ENCODE data around the gene PRDX5. TPM values are rescaled to one million over a fixed set of nuclear protein-coding genes. Genes with fewer than 3 reads are reported as not detected.
A peak's percentile ranks its signal among the peaks of the same experiment; 100 is the strongest.

Gene PRDX5
- total and polyA plus RNA-seq, 4 donors: 66.8 to 201 (median 135) TPM

GRCh38 chr11:64296830-64297698 is 20.9 kb upstream of the PRDX5 start:
- 13% methylated on average over 34 of the region's 34 CpGs for WGBS
- Histone ChIP-seq H3K27ac (ENCODE audit: low read depth in 1 of 2, low read length in 2 of 2) (no peak overlapping the region), H3K27me3 (ENCODE audit: control insufficient read depth in 4 of 4, insufficient read depth in 4 of 4, low read length in 3 of 4) (peaks cover 4 to 24% (median 9%) of the 10 kb centered on the region in 4 donors), H3K4me3 (ENCODE audit: low read depth in 1 of 3, low read length in 3 of 3) (no peak overlapping the region), H3K4me1 (ENCODE audit: control insufficient read depth in 4 of 4, insufficient read depth in 4 of 4, low read length in 3 of 4) (peaks cover 11 to 32% (median 17%) of the 10 kb centered on the region in 4 donors), H3K36me3 (ENCODE audit: control insufficient read depth in 4 of 4, insufficient read depth in 3 of 4, low read depth in 1 of 4, low read length in 3 of 4) (no peaks in the 10 kb centered on the region), H3K9ac (ENCODE audit: low read depth in 1 of 2, low read length in 2 of 2) (no peak overlapping the region), H3K9me3 (ENCODE audit: control insufficient read depth in 4 of 4, low read length in 3 of 4) (no peaks in the 10 kb centered on the region)
- TF ChIP-seq ATF3 (IDR thresholded peaks at IDR 0.05): no peak
- DNase-seq (ENCODE audit: low spot score): no peak

GRCh38 chr11:64297699-64298358 is 20.1 kb upstream of the PRDX5 start:
- peaks cover 8 to 24% (median 17%) of the 10 kb centered on the region in 4 donors for H3K4me1 ChIP-seq (ENCODE audit: control insufficient read depth in 4 of 4, insufficient read depth in 4 of 4, low read length in 3 of 4)
- H3K27me3 ChIP-seq (ENCODE audit: control insufficient read depth in 4 of 4, insufficient read depth in 4 of 4, low read length in 3 of 4): peaks cover 3 to 24% (median 9%) of the 10 kb centered on the region in 4 donors
- TF ChIP-seq NR2F2 (IDR thresholded peaks at IDR 0.05) (no peak), JUND (IDR thresholded peaks at IDR 0.05) (no peak), RAD21 (IDR thresholded peaks at IDR 0.05) (no peak), HNF4A (conservative IDR thresholded peaks at IDR 0.05) (no peak), TAF1 (conservative IDR thresholded peaks at IDR 0.05) (no peak), FOXA1 (IDR thresholded peaks at IDR 0.05) (no peak), EGR1 (IDR thresholded peaks at IDR 0.05; ENCODE audit: low read depth in 2 of 2) (no peak), YY1 (IDR thresholded peaks at IDR 0.05) (no peak)
- no peaks in the 10 kb centered on the region for H3K9me3 ChIP-seq (ENCODE audit: control insufficient read depth in 4 of 4, low read length in 3 of 4)
- H3K4me3 ChIP-seq (ENCODE audit: low read depth in 1 of 3, low read length in 3 of 3): no peak overlapping the region
- no peaks in the 10 kb centered on the region for H3K36me3 ChIP-seq (ENCODE audit: control insufficient read depth in 4 of 4, insufficient read depth in 3 of 4, low read depth in 1 of 4, low read length in 3 of 4)
- WGBS: 35% methylated on average over 18 of the region's 18 CpGs
- no peak for DNase-seq (ENCODE audit: low spot score)
- H3K9ac ChIP-seq (ENCODE audit: low read depth in 1 of 2, low read length in 2 of 2): no peak overlapping the region
- H3K27ac ChIP-seq (ENCODE audit: low read depth in 1 of 2, low read length in 2 of 2): no peak overlapping the region

DNA sequence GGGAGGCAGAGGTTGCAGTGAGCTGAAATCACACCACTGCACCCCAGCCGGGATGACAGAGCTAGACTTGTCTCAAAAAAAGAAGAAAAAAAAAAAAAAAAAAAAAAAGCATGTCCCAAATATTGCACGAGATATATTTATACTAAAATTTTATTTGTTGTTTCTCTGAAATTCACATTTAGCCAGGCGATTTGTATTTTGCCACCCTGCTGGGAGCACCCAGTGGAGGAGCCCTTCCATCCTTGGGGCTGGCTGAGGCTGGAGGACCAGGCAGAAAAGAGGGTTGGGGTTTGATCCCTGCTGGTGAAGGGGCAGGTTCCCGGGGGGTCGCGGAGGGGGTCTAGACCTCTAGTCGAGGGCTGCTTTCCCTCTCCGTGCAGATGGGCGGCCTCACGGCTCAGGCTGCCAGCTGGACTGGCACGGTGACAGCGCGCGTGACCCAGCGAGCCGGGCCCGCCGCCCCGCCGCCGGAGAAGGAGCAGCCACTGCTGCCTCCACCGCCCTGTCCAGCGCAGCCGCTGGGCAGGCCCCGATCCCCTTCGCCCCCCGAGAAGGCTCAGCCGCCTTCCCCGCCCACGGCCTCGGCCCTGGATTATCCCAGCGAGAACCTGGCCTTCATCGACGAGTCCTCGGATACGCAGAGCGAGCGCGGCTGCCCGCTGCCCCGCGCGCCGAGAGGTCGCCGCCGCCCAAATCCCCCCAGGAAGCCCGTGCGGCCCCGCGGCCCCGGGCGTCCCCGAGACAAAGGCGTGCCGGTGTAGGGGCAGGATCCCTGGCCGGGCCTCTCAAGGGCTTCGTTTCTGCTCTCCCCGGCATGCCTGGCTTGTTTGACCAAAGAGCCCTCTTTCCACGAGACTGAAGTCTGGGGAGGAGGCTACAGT is 18.7 kb upstream of the PRDX5 start:
- Histone ChIP-seq H3K36me3 (ENCODE audit: control insufficient read depth in 4 of 4, insufficient read depth in 3 of 4, low read depth in 1 of 4, low read length in 3 of 4) (no peaks in the 10 kb centered on the region), H3K4me1 (ENCODE audit: control insufficient read depth in 4 of 4, insufficient read depth in 4 of 4, low read length in 3 of 4) (peaks cover 12 to 31% (median 23%) of the 10 kb centered on the region in 4 donors), H3K9me3 (ENCODE audit: control insufficient read depth in 4 of 4, low read length in 3 of 4) (no peaks in the 10 kb centered on the region), H3K9ac (ENCODE audit: low read depth in 1 of 2, low read length in 2 of 2) (no peak overlapping the region), H3K27me3 (ENCODE audit: control insufficient read depth in 4 of 4, insufficient read depth in 4 of 4, low read length in 3 of 4) (peaks cover 0 to 24% (median 9%) of the 10 kb centered on the region in 4 donors), H3K27ac (ENCODE audit: low read depth in 1 of 2, low read length in 2 of 2) (no peak overlapping the region), H3K4me3 (ENCODE audit: low read depth in 1 of 3, low read length in 3 of 3) (peak overlapping the region in 1 of 3 donors; percentile 40)
- WGBS: 3% methylated on average over 60 of the region's 60 CpGs
- DNase-seq (ENCODE audit: low spot score): no peak
- TF ChIP-seq NR2F2 (IDR thresholded peaks at IDR 0.05) (no peak), REST (IDR thresholded peaks at IDR 0.05) (no peak), HNF4A (conservative IDR thresholded peaks at IDR 0.05) (no peak), FOXA1 (IDR thresholded peaks at IDR 0.05) (no peak), JUND (IDR thresholded peaks at IDR 0.05) (no peak), SP1 (IDR thresholded peaks at IDR 0.05) (no peak), RAD21 (IDR thresholded peaks at IDR 0.05) (no peak), ATF3 (IDR thresholded peaks at IDR 0.05) (no peak), TAF1 (conservative IDR thresholded peaks at IDR 0.05) (no peak)
- TF ChIP-seq, protein P1, sequence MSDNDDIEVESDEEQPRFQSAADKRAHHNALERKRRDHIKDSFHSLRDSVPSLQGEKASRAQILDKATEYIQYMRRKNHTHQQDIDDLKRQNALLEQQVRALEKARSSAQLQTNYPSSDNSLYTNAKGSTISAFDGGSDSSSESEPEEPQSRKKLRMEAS (IDR thresholded peaks at IDR 0.05): no peak
- TF ChIP-seq, protein P2, sequence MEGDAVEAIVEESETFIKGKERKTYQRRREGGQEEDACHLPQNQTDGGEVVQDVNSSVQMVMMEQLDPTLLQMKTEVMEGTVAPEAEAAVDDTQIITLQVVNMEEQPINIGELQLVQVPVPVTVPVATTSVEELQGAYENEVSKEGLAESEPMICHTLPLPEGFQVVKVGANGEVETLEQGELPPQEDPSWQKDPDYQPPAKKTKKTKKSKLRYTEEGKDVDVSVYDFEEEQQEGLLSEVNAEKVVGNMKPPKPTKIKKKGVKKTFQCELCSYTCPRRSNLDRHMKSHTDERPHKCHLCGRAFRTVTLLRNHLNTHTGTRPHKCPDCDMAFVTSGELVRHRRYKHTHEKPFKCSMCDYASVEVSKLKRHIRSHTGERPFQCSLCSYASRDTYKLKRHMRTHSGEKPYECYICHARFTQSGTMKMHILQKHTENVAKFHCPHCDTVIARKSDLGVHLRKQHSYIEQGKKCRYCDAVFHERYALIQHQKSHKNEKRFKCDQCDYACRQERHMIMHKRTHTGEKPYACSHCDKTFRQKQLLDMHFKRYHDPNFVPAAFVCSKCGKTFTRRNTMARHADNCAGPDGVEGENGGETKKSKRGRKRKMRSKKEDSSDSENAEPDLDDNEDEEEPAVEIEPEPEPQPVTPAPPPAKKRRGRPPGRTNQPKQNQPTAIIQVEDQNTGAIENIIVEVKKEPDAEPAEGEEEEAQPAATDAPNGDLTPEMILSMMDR (IDR thresholded peaks at IDR 0.05; ENCODE audit: low read depth, low read length, missing input control): no peak
- TF ChIP-seq, protein P3, sequence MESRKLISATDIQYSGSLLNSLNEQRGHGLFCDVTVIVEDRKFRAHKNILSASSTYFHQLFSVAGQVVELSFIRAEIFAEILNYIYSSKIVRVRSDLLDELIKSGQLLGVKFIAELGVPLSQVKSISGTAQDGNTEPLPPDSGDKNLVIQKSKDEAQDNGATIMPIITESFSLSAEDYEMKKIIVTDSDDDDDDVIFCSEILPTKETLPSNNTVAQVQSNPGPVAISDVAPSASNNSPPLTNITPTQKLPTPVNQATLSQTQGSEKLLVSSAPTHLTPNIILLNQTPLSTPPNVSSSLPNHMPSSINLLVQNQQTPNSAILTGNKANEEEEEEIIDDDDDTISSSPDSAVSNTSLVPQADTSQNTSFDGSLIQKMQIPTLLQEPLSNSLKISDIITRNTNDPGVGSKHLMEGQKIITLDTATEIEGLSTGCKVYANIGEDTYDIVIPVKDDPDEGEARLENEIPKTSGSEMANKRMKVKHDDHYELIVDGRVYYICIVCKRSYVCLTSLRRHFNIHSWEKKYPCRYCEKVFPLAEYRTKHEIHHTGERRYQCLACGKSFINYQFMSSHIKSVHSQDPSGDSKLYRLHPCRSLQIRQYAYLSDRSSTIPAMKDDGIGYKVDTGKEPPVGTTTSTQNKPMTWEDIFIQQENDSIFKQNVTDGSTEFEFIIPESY (IDR thresholded peaks at IDR 0.05): no peak
